ENCODE results near the gene PTMA. TPM values are rescaled to one million over a fixed set of nuclear protein-coding genes. Genes with fewer than 3 reads are reported as not detected.
A peak's percentile ranks its signal among the peaks of the same experiment; 100 is the strongest.

The PTMA gene
- total and polyA plus RNA-seq, 9 of the 15 experiments (the other 6 are each of a cell fraction or from before 2014, with no cell fraction given) = 429 to 2,322 (median 1,578) TPM

GRCh38 chr2:231662028-231662810, 46.1 kb upstream of the PTMA start (continued):
- TF ChIP-seq ZNF511 (CRISPR knock-in tag; IDR thresholded peaks at IDR 0.05) = peak; percentile 68; the same call in 1 of the 2 replicates
- TF ChIP-seq PURB (CRISPR knock-in tag; IDR thresholded peaks at IDR 0.05; ENCODE audit: low read depth) = no peak
- no peak for TF ChIP-seq CGGBP1 (CRISPR knock-in tag; IDR thresholded peaks at IDR 0.05)
- no peak for TF ChIP-seq ZBTB43 (CRISPR knock-in tag; IDR thresholded peaks at IDR 0.05)
- no peak for TF ChIP-seq ZNF318 (IDR thresholded peaks at IDR 0.05; ENCODE audit: borderline replicate concordance in 1 of 2, low read depth in 1 of 2)
- TF ChIP-seq ATF1 (CRISPR knock-in tag; IDR thresholded peaks at IDR 0.05) = no peak
- TF ChIP-seq ATF1 (tag; IDR thresholded peaks at IDR 0.05) = peak; percentile 52
- TF ChIP-seq NEUROD1 (IDR thresholded peaks at IDR 0.05; ENCODE audit: borderline replicate concordance, low read depth, low read length, partially characterized antibody) = peak; percentile 97
- no peak for TF ChIP-seq BCOR (IDR thresholded peaks at IDR 0.05)
- peak; percentile 61 for TF ChIP-seq TBP (optimal IDR thresholded peaks at IDR 0.05; ENCODE audit: low read depth, low read length)
- TF ChIP-seq TEAD1 (CRISPR knock-in tag; IDR thresholded peaks at IDR 0.05) = peak in 1 of 2 experiments; percentile 78; a peak in 1 of 4 replicates
- no peak for TF ChIP-seq CBFB (CRISPR knock-in tag; IDR thresholded peaks at IDR 0.05)
- no peak for TF ChIP-seq ZBTB34 (CRISPR knock-in tag; IDR thresholded peaks at IDR 0.05)
- no peak for TF ChIP-seq MCM3 (IDR thresholded peaks at IDR 0.05)

Data from K562 (cell line).